ENCODE measurements around the gene KIF18B.
A peak's percentile ranks its signal among the peaks of the same experiment; 100 is the strongest.

Gene KIF18B

DNA sequence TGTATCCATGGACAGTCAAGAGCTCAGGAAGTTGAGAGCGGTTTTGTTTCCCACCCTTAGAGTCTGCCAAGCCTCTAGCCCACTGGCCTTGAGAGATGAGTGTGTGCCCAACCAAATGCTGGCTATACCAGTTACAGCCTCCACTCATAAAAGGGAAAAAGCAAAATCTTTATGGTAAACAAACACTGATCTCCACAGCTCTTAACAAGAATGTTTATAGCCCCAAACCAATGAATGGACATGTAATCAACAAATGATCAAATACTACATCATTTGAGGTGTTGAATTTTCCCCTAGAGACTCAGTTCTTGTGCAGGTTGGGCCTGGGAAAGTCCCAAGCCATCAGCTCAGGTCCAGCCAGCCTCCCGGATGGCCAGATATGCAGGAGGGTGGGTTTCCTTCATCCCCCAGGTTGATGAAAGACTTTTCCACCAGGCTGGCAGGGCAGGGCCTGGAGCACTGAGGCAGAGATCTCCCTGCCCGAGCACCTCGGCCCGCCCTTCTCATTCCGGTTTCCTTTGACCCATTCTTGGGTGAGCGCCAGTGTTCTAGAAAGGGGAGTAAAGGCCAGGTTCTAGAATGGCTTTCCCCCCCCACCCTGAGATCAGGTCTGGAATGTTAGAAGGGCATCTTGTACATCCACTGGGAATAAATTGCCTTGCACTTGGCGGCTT is 44.4 kb downstream of the KIF18B start:
- no peak overlapping the region for H3K27ac ChIP-seq
- no peaks in the 10 kb centered on the region; a peak in 1 of 22 replicates for H3K36me3 ChIP-seq
- H3K27me3 ChIP-seq: peaks cover 0 to 40% (median 31%) of the 10 kb centered on the region in 11 experiments; a peak in 17 of 22 replicates
- no peak for TF ChIP-seq Cebpa-rat (IDR thresholded peaks at IDR 0.05)
- H3K4me1 ChIP-seq: peaks cover 24 to 58% (median 40%) of the 10 kb centered on the region in 10 experiments
- H4K20me1 ChIP-seq: peaks cover 0 to 6% (median 4%) of the 10 kb centered on the region in 11 experiments; a peak in 11 of 22 replicates
- H3K4me3 ChIP-seq: no peak overlapping the region
- H3K4me2 ChIP-seq: no peak overlapping the region
- H3K9me3 ChIP-seq (replicated peaks in 1 of 11): no peaks in the 10 kb centered on the region
- no peak overlapping the region for H3K9ac ChIP-seq

GRCh38 chr17:44902135-44902760 is 45.3 kb downstream of the KIF18B start:
- peaks cover 28 to 61% (median 44%) of the 10 kb centered on the region in 10 experiments for H3K4me1 ChIP-seq
- peaks cover 7 to 15% (median 13%) of the 10 kb centered on the region in 11 experiments; a peak in 17 of 22 replicates for H4K20me1 ChIP-seq
- H3K9me3 ChIP-seq (replicated peaks in 1 of 11): no peaks in the 10 kb centered on the region
- peaks cover 0 to 40% (median 31%) of the 10 kb centered on the region in 11 experiments; a peak in 17 of 22 replicates for H3K27me3 ChIP-seq
- TF ChIP-seq Cebpa-rat (IDR thresholded peaks at IDR 0.05): no peak
- H3K27ac ChIP-seq: no peak overlapping the region
- no peak overlapping the region for H3K9ac ChIP-seq
- peaks cover 0 to 9% (median 2%) of the 10 kb centered on the region in 11 experiments; a peak in 7 of 22 replicates for H3K36me3 ChIP-seq
- H3K4me2 ChIP-seq: no peak overlapping the region
- no peak overlapping the region for H3K4me3 ChIP-seq

GRCh38 chr17:44901411-44901921 is 46.1 kb downstream of the KIF18B start:
- TF ChIP-seq Cebpa-rat (IDR thresholded peaks at IDR 0.05): no peak
- peak overlapping the region in 2 of 11 experiments; percentile 3 to 98; a peak in 2 of 22 replicates for H3K4me2 ChIP-seq
- peaks cover 0 to 40% (median 31%) of the 10 kb centered on the region in 11 experiments; a peak in 17 of 22 replicates for H3K27me3 ChIP-seq
- peaks cover 29 to 58% (median 41%) of the 10 kb centered on the region in 10 experiments for H3K4me1 ChIP-seq
- H3K4me3 ChIP-seq: no peak overlapping the region
- peaks cover 0 to 16% (median 10%) of the 10 kb centered on the region in 11 experiments; a peak in 15 of 22 replicates for H3K36me3 ChIP-seq
- H4K20me1 ChIP-seq: peaks cover 13 to 23% (median 20%) of the 10 kb centered on the region in 11 experiments; a peak in 18 of 22 replicates
- no peak overlapping the region for H3K27ac ChIP-seq
- no peak overlapping the region for H3K9ac ChIP-seq
- no peaks in the 10 kb centered on the region for H3K9me3 ChIP-seq (replicated peaks in 1 of 11)

DNA sequence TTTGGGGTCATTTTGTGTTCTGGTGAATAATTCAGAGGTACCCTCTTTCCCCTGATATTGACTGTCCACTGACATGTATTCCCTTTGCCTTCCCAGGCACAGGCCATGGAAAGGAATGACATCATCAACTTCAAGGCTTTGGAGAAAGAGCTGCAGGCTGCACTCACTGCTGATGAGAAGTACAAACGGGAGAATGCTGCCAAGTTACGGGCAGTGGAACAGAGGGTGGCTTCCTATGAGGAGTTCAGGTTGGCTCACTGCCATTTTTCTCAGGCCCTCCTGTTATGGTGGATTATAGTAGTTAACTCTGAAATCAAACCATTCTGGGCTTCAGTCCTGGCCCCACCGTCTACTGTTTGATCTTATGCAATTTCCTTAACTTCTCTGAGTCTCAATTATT is 46.7 kb downstream of the KIF18B start:
- Histone ChIP-seq H4K20me1 (peaks cover 19 to 29% (median 26%) of the 10 kb centered on the region in 11 experiments; a peak in 19 of 22 replicates), H3K4me3 (no peak overlapping the region), H3K27ac (no peak overlapping the region), H3K4me1 (peaks cover 29 to 52% (median 37%) of the 10 kb centered on the region in 10 experiments), H3K27me3 (peaks cover 0 to 40% (median 31%) of the 10 kb centered on the region in 11 experiments; a peak in 17 of 22 replicates), H3K4me2 (peak overlapping the region in 4 of 11 experiments; percentile 26 to 98 (median 96); a peak in 5 of 22 replicates), H3K9ac (no peak overlapping the region), H3K9me3 (replicated peaks in 1 of 11) (no peaks in the 10 kb centered on the region), H3K36me3 (peaks cover 4 to 22% (median 15%) of the 10 kb centered on the region in 11 experiments; a peak in 18 of 22 replicates)
- TF ChIP-seq Cebpa-rat (IDR thresholded peaks at IDR 0.05): no peak

GRCh38 chr17:44899074-44899782 is 48.3 kb downstream of the KIF18B start, which contains the start of gene EFTUD2:
EFTUD2 (minus strand) TSS chr17:44899445; CDS start chr17:44894521, 4,924 bp downstream.
- H3K4me3 ChIP-seq: peak within 1 kb of the TSS; percentile 67 to 97 (median 85)
- H3K4me1 ChIP-seq: peaks cover 21 to 39% (median 25%) of the 10 kb centered on the region in 10 experiments
- H4K20me1 ChIP-seq: peaks cover 33 to 45% (median 42%) of the 10 kb centered on the region in 11 experiments; a peak in 20 of 22 replicates
- H3K36me3 ChIP-seq: peaks cover 18 to 39% (median 32%) of the 10 kb centered on the region in 11 experiments
- no peaks in the 10 kb centered on the region for H3K9me3 ChIP-seq (replicated peaks in 1 of 11)
- TF ChIP-seq Cebpa-rat (IDR thresholded peaks at IDR 0.05): no peak
- peak within 1 kb of the TSS; percentile 89 to 98 (median 95) for H3K9ac ChIP-seq
- H3K27me3 ChIP-seq: peaks cover 0 to 40% (median 31%) of the 10 kb centered on the region in 11 experiments; a peak in 17 of 22 replicates
- H3K27ac ChIP-seq: peak within 1 kb of the TSS; percentile 94 to 99 (median 98)
- H3K4me2 ChIP-seq: peak within 1 kb of the TSS; percentile 80 to 99 (median 97)

DNA sequence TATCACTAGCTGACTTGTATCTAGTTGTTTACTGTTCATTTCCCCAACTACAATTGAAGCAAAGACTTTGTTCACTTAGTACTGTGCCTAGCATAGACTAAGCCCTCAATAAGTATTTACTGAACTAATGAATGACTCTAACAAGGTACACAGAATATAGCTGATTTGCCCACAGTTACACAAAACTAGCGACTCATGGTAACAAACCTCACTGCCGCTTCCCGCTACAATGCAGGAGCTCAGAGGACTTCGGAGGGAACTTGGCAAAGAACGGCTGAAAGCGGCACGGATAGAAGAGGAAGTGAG is 48.9 kb downstream of the KIF18B start:
- peaks cover 33 to 51% (median 47%) of the 10 kb centered on the region in 11 experiments; a peak in 20 of 22 replicates for H4K20me1 ChIP-seq
- H3K27ac ChIP-seq: peak overlapping the region; percentile 94 to 99 (median 98)
- H3K27me3 ChIP-seq: peaks cover 0 to 38% (median 31%) of the 10 kb centered on the region in 11 experiments; a peak in 17 of 22 replicates
- H3K4me1 ChIP-seq: peaks cover 21 to 39% (median 25%) of the 10 kb centered on the region in 10 experiments
- H3K36me3 ChIP-seq: peaks cover 23 to 44% (median 37%) of the 10 kb centered on the region in 11 experiments
- TF ChIP-seq Cebpa-rat (IDR thresholded peaks at IDR 0.05): no peak
- H3K9ac ChIP-seq: peak overlapping the region; percentile 89 to 98 (median 95)
- peak overlapping the region; percentile 80 to 99 (median 97) for H3K4me2 ChIP-seq
- peak overlapping the region; percentile 67 to 97 (median 85) for H3K4me3 ChIP-seq
- no peaks in the 10 kb centered on the region for H3K9me3 ChIP-seq (replicated peaks in 1 of 11)

GRCh38 chr17:44894642-44895041 is 52.9 kb downstream of the KIF18B start:
- no peak for TF ChIP-seq Cebpa-rat (IDR thresholded peaks at IDR 0.05)
- Histone ChIP-seq H3K9me3 (replicated peaks in 1 of 11) (no peaks in the 10 kb centered on the region), H3K4me1 (peaks cover 13 to 25% (median 16%) of the 10 kb centered on the region in 10 experiments), H3K27me3 (no peaks in the 10 kb centered on the region), H3K4me3 (no peak overlapping the region), H3K36me3 (peaks cover 61 to 85% (median 77%) of the 10 kb centered on the region in 11 experiments), H4K20me1 (peaks cover 71 to 89% (median 85%) of the 10 kb centered on the region in 11 experiments; a peak in 21 of 22 replicates), H3K27ac (no peak overlapping the region), H3K4me2 (no peak overlapping the region), H3K9ac (no peak overlapping the region)

DNA sequence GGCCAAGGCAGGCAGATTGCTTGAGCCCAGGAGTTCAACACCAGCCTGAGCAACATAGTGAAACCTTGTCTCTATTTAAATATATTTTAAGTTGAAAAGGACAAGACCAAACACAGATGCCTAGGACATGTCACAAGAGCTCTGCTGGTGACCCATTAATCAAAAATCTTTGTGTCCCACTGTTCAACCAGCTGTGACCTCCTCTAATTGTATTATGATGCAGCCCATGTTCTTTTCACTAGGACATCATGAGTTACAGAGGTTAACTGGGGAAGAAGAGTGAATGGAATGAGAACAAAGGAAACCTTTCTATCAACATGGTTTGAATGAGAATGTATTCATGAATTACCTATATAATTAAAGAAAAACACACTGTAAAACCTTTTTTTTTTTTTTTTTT is 55.3 kb downstream of the KIF18B start:
- Histone ChIP-seq H3K9ac (no peak overlapping the region), H4K20me1 (peaks cover 87 to 98% (median 97%) of the 10 kb centered on the region in 11 experiments), H3K4me2 (no peak overlapping the region), H3K4me1 (peaks cover 18 to 37% (median 25%) of the 10 kb centered on the region in 10 experiments), H3K9me3 (replicated peaks in 1 of 11) (no peaks in the 10 kb centered on the region), H3K36me3 (peaks cover 68 to 100% (median 93%) of the 10 kb centered on the region in 11 experiments), H3K4me3 (no peak overlapping the region), H3K27me3 (no peaks in the 10 kb centered on the region), H3K27ac (no peak overlapping the region)
- TF ChIP-seq Cebpa-rat (IDR thresholded peaks at IDR 0.05): no peak
